Measurements from ENCODE around the gene STARD13.

- TF ChIP-seq, protein P1, sequence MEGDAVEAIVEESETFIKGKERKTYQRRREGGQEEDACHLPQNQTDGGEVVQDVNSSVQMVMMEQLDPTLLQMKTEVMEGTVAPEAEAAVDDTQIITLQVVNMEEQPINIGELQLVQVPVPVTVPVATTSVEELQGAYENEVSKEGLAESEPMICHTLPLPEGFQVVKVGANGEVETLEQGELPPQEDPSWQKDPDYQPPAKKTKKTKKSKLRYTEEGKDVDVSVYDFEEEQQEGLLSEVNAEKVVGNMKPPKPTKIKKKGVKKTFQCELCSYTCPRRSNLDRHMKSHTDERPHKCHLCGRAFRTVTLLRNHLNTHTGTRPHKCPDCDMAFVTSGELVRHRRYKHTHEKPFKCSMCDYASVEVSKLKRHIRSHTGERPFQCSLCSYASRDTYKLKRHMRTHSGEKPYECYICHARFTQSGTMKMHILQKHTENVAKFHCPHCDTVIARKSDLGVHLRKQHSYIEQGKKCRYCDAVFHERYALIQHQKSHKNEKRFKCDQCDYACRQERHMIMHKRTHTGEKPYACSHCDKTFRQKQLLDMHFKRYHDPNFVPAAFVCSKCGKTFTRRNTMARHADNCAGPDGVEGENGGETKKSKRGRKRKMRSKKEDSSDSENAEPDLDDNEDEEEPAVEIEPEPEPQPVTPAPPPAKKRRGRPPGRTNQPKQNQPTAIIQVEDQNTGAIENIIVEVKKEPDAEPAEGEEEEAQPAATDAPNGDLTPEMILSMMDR (IDR thresholded peaks at IDR 0.05; ENCODE audit: insufficient read depth, low read length, poor library complexity, severe bottlenecking) = no peak
- TF ChIP-seq EZH2phosphoT487 (conservative IDR thresholded peaks at IDR 0.05; ENCODE audit: low read length) = no peak
Measured at GRCh38 chr13:33257841-33258807, 27.4 kb downstream of the STARD13 start.
